Transverse colon (tissue), 4 donors: ENCODE results near the gene KRT80. TPM values are rescaled to one million over a fixed set of nuclear protein-coding genes. Genes with fewer than 3 reads are reported as not detected.

Experiments
- DNase-seq: peaks from one replicate; pipeline ENCODE4 v3.0.0-alpha.2; 2019
- H3K27ac ChIP-seq, 4 donors: fragments of 200-600 bp; sonication (generic); 2 replicates each; pipeline ENCODE4 v1.5.1; 2016 to 2018; ENCODE audit warnings: inconsistent platforms in 4 of 4
- H3K27me3 ChIP-seq: fragments of 200-600 bp; sonication (generic); 2 replicates; pipeline ENCODE4 v1.5.1; 2017; ENCODE audit warnings: inconsistent platforms
- H3K36me3 ChIP-seq, 4 donors: fragments of 200-600 bp; sonication (generic); 2 replicates each; pipeline ENCODE4 v1.5.1; 2017 to 2019; ENCODE audit warnings: inconsistent platforms in 4 of 4
- H3K4me1 ChIP-seq, 4 donors: fragments of 200-600 bp; sonication (generic); 2 replicates each; pipeline ENCODE4 v1.5.1; 2017 to 2020; ENCODE audit warnings: inconsistent platforms in 4 of 4
- H3K4me3 ChIP-seq, 4 donors: fragments of 200-600 bp; sonication (generic); 1 replicate in 1 of 4; 2 replicates in 3 of 4; pipeline versions ENCODE4 v1.5.1 to v1.6.1; 2017 to 2019; ENCODE audit warnings: inconsistent platforms in 4 of 4
- H3K9me3 ChIP-seq, 2 donors: fragments of 200-600 bp; sonication (generic); 2 replicates each; pipeline ENCODE4 v1.5.1; 2017 to 2019; ENCODE audit warnings: inconsistent platforms in 2 of 2
- CTCF ChIP-seq, 5 experiments: fragments of 200-600 bp in 3 of 5; fragments of 450-650 bp in 2 of 5; sonication (generic) in 3 of 5; IDR thresholded peaks; 1 replicate in 2 of 5; 2 replicates in 3 of 5; pipeline ENCODE4 v1.5.1; 2016 to 2017; ENCODE audit warnings: antibody characterized with exemption in 5 of 5, inconsistent platforms in 3 of 5, mild to moderate bottlenecking in 2 of 5, moderate library complexity in 1 of 5
- EP300 ChIP-seq: sonication (generic); formaldehyde crosslinking; IDR thresholded peaks from one replicate; pipeline ENCODE4 v1.6.1; 2017; ENCODE audit warnings: antibody characterized with exemption, low read depth
- POLR2A ChIP-seq: fragments of 450-650 bp; IDR thresholded peaks from one replicate; pipeline ENCODE4 v1.6.1; 2016; ENCODE audit warnings: antibody characterized with exemption, mild to moderate bottlenecking, moderate library complexity
- POLR2AphosphoS5 ChIP-seq, 3 donors: sonication (generic); formaldehyde crosslinking; IDR thresholded peaks; one replicate each; pipeline ENCODE4 v1.6.1; 2016; ENCODE audit warnings: antibody characterized with exemption in 3 of 3
- WGBS, 2 donors: methylation state at CpG; one replicate each; pipeline ENCODE4 v1.1.5; 2018; ENCODE audit warnings: low coverage in 1 of 2; 5-methylcytosine and 5-hydroxymethylcytosine counted together
- in situ Hi-C, 4 donors: fragments of 200-750 bp; cut with MboI; loops; one replicate each; pipeline versions ENCODE4 v1.15.0 to v1.15.1; 2017; ENCODE audit warnings: low sequenced_read_pairs in 3 of 4, low pct_ligation_motif_present in 1 of 4, low pct_unique_long_range_greater_than_20kb in 1 of 4
- intact Hi-C: fragments of 100-400 bp; cut with DNase I; formaldehyde crosslinking; loops from one replicate; pipeline ENCODE4 v1.15.1; 2023; ENCODE audit warnings: low total_unique reads
- total RNA-seq, 4 donors: library from RNA; depleted of rRNA; stranded (reverse); fragments of >200 nt; gene quantifications; one replicate each; pipeline ENCODE4 v1.1.0, GENCODE V29; 2016

Gene KRT80
- total RNA-seq, 4 donors from 2014 or later = 0.14 TPM; not detected in 3

DNA sequence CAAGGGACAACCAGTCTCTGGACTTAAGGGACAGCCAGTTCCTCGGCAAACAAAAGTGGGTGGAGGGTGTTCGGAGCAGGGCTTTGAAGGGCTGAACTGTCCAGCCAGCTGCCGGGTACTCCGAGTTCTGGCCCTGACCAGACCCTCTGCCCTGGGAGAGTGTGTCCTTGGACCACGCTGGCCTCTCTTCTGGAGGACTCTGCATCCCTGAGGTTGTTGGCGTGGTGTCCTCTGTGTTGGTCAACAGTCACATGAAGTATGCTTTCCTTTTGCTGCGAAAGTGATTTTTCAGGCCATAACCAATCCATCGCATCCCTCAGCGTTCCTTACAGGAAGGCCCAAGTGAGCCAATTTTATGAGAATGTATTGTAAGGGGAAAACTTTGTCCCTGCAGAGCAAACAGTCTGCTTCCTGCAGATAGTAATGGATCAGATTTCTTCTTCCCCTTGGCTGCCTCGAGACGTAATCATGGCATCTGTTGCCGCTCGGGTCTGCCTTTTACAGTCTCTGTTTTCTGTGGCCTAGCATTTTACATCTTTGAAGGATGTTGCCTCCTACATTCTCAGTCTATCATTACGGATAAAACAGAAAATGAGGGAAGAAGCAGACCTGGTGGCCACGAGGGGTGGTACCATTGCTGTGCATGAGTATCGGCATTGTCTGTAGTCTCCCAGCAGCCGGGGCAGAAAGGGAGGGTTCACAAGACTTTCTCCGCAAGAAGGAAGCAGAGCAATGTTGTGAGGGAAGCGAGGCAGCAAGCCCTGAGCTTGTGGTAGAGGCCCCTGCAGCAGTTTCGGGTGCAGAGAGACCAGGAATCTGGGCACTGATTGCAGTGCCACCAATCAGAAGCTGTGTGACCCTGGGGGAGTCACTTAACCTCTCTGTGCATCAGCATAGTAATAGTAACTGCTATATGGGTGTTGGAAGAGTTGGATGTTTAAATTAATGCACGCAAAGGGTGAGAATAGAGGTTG is 64.9 kb downstream of the KRT80 start:
- WGBS, 2 donors = 62 to 67% methylated on average over 1 to 21 of the region's 21 CpGs
- in situ Hi-C loops = no loop called here
- Histone ChIP-seq H3K4me1 (no peaks in the 10 kb centered on the region), H3K36me3 (no peaks in the 10 kb centered on the region), H3K27ac (peak overlapping the region in 1 of 4 donors; percentile 17), H3K4me3 (no peak overlapping the region), H3K9me3 (no peaks in the 10 kb centered on the region), H3K27me3 (peaks cover 8% of the 10 kb centered on the region)
- DNase-seq = no peak
- intact Hi-C loops = no loop called here
- TF ChIP-seq POLR2A (no peak), EP300 (no peak), POLR2AphosphoS5 (IDR thresholded peaks at IDR 0.05) (no peak), CTCF (IDR thresholded peaks at IDR 0.05) (no peak)

DNA sequence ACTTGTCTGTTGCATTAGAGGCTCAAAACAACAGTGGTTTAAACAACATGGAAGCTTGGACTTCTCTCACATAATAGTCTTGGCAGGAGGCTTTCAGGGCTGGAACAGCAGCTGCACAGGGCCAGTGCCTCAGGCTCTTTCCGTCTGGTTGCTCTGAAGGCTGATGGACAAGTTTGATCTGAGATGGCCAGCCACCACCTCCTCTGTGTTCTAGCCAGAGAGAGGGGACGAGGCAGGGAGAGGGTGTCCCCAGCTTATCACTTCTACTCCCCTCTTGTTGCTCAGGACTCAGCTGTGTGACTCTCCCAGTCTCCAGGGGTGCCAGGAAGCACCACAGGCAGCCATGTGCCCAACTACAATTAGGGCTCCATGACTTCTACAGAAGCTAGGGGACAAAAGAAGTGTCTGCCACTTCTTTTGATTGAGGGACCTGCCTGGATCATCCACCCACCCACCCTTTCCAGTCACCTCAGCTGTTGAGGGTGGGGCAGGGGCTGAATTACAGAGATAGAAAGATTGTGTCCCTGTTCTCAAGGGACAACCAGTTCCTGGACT is 65.7 kb downstream of the KRT80 start:
- Histone ChIP-seq H3K27ac (peak overlapping the region in 1 of 4 donors; percentile 37), H3K27me3 (peaks cover 8% of the 10 kb centered on the region), H3K36me3 (no peaks in the 10 kb centered on the region), H3K9me3 (no peaks in the 10 kb centered on the region), H3K4me3 (no peak overlapping the region), H3K4me1 (no peaks in the 10 kb centered on the region)
- DNase-seq = no peak
- in situ Hi-C loops = no loop called here
- WGBS, 2 donors = 40 to 88% methylated on average over 1 to 2 of the region's 2 CpGs
- peak; percentile 33 for TF ChIP-seq EP300
- no peak for TF ChIP-seq POLR2AphosphoS5 (IDR thresholded peaks at IDR 0.05)
- intact Hi-C loops = no loop called here

GRCh38 chr12:52125476-52125900 is 66.3 kb downstream of the KRT80 start:
- intact Hi-C loops (no loop called here), in situ Hi-C loops (no loop called here)
- H3K36me3 ChIP-seq = no peaks in the 10 kb centered on the region
- TF ChIP-seq POLR2AphosphoS5 (IDR thresholded peaks at IDR 0.05) (no peak), EP300 (no peak), POLR2A (no peak), CTCF (IDR thresholded peaks at IDR 0.05) (no peak)
- H3K4me3 ChIP-seq = no peak overlapping the region
- H3K4me1 ChIP-seq = peaks cover 0 to 2% (median 0%) of the 10 kb centered on the region in 4 donors
- H3K27ac ChIP-seq = peak overlapping the region in 1 of 4 donors; percentile 37
- WGBS, 2 donors = 81% methylated on average over 6 of the region's 6 CpGs; no CpG with 5 or more reads in 1 of the 2 donors
- H3K27me3 ChIP-seq = peaks cover 8% of the 10 kb centered on the region
- DNase-seq = no peak
- no peaks in the 10 kb centered on the region for H3K9me3 ChIP-seq

- Histone ChIP-seq H3K27me3 (peaks cover 8% of the 10 kb centered on the region), H3K4me1 (peaks cover 4 to 15% (median 8%) of the 10 kb centered on the region in 4 donors), H3K36me3 (no peaks in the 10 kb centered on the region), H3K4me3 (no peak overlapping the region), H3K27ac (no peak overlapping the region), H3K9me3 (no peaks in the 10 kb centered on the region)
- no peak for DNase-seq
- no peak for TF ChIP-seq POLR2AphosphoS5 (IDR thresholded peaks at IDR 0.05)
- TF ChIP-seq POLR2A = no peak
- no peak for TF ChIP-seq EP300
- TF ChIP-seq CTCF (IDR thresholded peaks at IDR 0.05) = no peak
- intact Hi-C loops = no loop called here
- WGBS, 2 donors = 56 to 72% methylated on average over 3 to 8 of the region's 8 CpGs
- in situ Hi-C loops = no loop called here
Measured at GRCh38 chr12:52123487-52124186, 68.2 kb downstream of the KRT80 start.
